HEK293 (cell line): ENCODE data around the gene C14orf132.

Source experiments
- CTCF ChIA-PET: fragments of 350-600 bp; formaldehyde crosslinking; extraction: SDS; loops from one replicate; lab custom pipeline; 2021; ENCODE audit warnings: antibody characterized with exemption; lab: Yijun Ruan, JAX
- POLR2A ChIA-PET: fragments of 300-600 bp; formaldehyde crosslinking; extraction: SDS; loops from one replicate; lab custom pipeline; 2020; ENCODE audit warnings: antibody characterized with exemption, inconsistent platforms; lab: Yijun Ruan, JAX
- H3K27ac ChIP-seq: fragments of 200-500 bp; sonication (Bioruptor generic); 2 replicates; pipeline ENCODE4 v1.5.1; 2014; ENCODE audit warnings: low read depth, low read length, control low read depth, inconsistent platforms; ENCODE audit errors: extremely low read depth
- H3K36me3 ChIP-seq, 2 experiments: fragments of 200-500 bp in 1 of 2; sonication (Bioruptor generic) in 1 of 2; 1 replicate in 1 of 2; 2 replicates in 1 of 2; pipeline ENCODE4 v1.5.1; 2014 to 2017; ENCODE audit warnings: inconsistent platforms in 2 of 2, low read length in 2 of 2; ENCODE audit not compliant: control insufficient read depth in 2 of 2, insufficient read depth in 1 of 2
- H3K4me1 ChIP-seq: fragments of 200-500 bp; sonication (Bioruptor generic); 2 replicates; pipeline ENCODE4 v1.5.1; 2014; ENCODE audit warnings: mild to moderate bottlenecking, low read length, inconsistent platforms; ENCODE audit not compliant: control insufficient read depth, insufficient read depth
- H3K4me3 ChIP-seq: 2 replicates; pipeline ENCODE4 v1.5.1; 2011; ENCODE audit warnings: low read depth, mild to moderate bottlenecking, control low read depth, low read length, moderate library complexity
- H3K9me3 ChIP-seq: fragments of 200-500 bp; sonication (Bioruptor generic); 2 replicates; pipeline ENCODE4 v1.5.1; 2014; ENCODE audit warnings: low read depth, low read length, inconsistent platforms; ENCODE audit not compliant: control insufficient read depth, insufficient read depth
- GLI4 ChIP-seq: fragments of 450-650 bp; formaldehyde crosslinking; IDR thresholded peaks from 2 replicates; pipeline ENCODE4 v1.5.1; 2016; ENCODE audit warnings: missing biosample characterization, missing genetic modification characterization
- KLF9 ChIP-seq: fragments of 450-650 bp; formaldehyde crosslinking; IDR thresholded peaks from 2 replicates; pipeline ENCODE4 v1.5.1; 2016; ENCODE audit warnings: missing biosample characterization, missing genetic modification characterization, low read depth
- RBAK ChIP-seq: fragments of 450-650 bp; formaldehyde crosslinking; IDR thresholded peaks from 2 replicates; pipeline ENCODE4 v1.5.1; 2016; ENCODE audit warnings: missing biosample characterization, missing genetic modification characterization
- TCF7L2 ChIP-seq: IDR thresholded peaks from 2 replicates; pipeline ENCODE4 v1.6.1; 2011; ENCODE audit warnings: low read depth, mild to moderate bottlenecking, inconsistent platforms, low read length, moderate library complexity, borderline replicate concordance
- ZFP69B ChIP-seq: fragments of 450-650 bp; formaldehyde crosslinking; IDR thresholded peaks from 2 replicates; pipeline ENCODE4 v1.5.1; 2016; ENCODE audit warnings: missing biosample characterization, missing genetic modification characterization
- ZNF138 ChIP-seq: fragments of 450-650 bp; formaldehyde crosslinking; IDR thresholded peaks from 2 replicates; pipeline ENCODE4 v1.5.1; 2016; ENCODE audit warnings: missing biosample characterization, missing genetic modification characterization, borderline replicate concordance
- ZNF169 ChIP-seq: fragments of 450-650 bp; formaldehyde crosslinking; IDR thresholded peaks from 2 replicates; pipeline ENCODE4 v1.5.1; 2016; ENCODE audit warnings: missing biosample characterization, missing genetic modification characterization
- ZNF202 ChIP-seq: fragments of 450-650 bp; formaldehyde crosslinking; IDR thresholded peaks from 2 replicates; pipeline ENCODE4 v1.5.1; 2016; ENCODE audit warnings: missing biosample characterization, missing genetic modification characterization, borderline replicate concordance
- ZNF24 ChIP-seq: fragments of 450-650 bp; formaldehyde crosslinking; IDR thresholded peaks from 2 replicates; pipeline ENCODE4 v1.5.1; 2016; ENCODE audit warnings: missing biosample characterization, missing genetic modification characterization
- ZNF341 ChIP-seq: fragments of 450-650 bp; formaldehyde crosslinking; IDR thresholded peaks from 2 replicates; pipeline ENCODE4; 2016; ENCODE audit warnings: low read depth, missing biosample characterization, missing genetic modification characterization
- ZNF624 ChIP-seq: fragments of 450-650 bp; formaldehyde crosslinking; IDR thresholded peaks from 2 replicates; pipeline ENCODE4 v1.5.1; 2017; ENCODE audit warnings: missing biosample characterization, missing genetic modification characterization
- ZNF639 ChIP-seq: fragments of 450-650 bp; formaldehyde crosslinking; IDR thresholded peaks from 2 replicates; pipeline ENCODE4 v1.5.1; 2016; ENCODE audit warnings: missing biosample characterization, missing genetic modification characterization
- ZNF776 ChIP-seq: fragments of 450-650 bp; formaldehyde crosslinking; IDR thresholded peaks from 2 replicates; pipeline ENCODE4 v1.5.0; 2017; ENCODE audit warnings: missing biosample characterization, missing genetic modification characterization, borderline replicate concordance
- ZSCAN23 ChIP-seq: fragments of 450-650 bp; formaldehyde crosslinking; IDR thresholded peaks from 2 replicates; pipeline ENCODE4 v1.5.1; 2016; ENCODE audit warnings: missing biosample characterization, missing genetic modification characterization
- TF ChIP-seq, protein P1 (sequence below): fragments of 450-650 bp; formaldehyde crosslinking; IDR thresholded peaks from 2 replicates; pipeline ENCODE4 v1.5.1; 2016; ENCODE audit warnings: missing biosample characterization, missing genetic modification characterization
- TF ChIP-seq, protein P2 (sequence below): fragments of 450-650 bp; formaldehyde crosslinking; optimal IDR thresholded peaks from 2 replicates; pipeline ENCODE3; 2016; ENCODE audit warnings: missing biosample characterization, mild to moderate bottlenecking, missing genetic modification characterization
- TF ChIP-seq, protein P3 (sequence below): fragments of 450-650 bp; formaldehyde crosslinking; conservative IDR thresholded peaks from 2 replicates; pipeline ENCODE4 v1.5.1; 2016; ENCODE audit warnings: low read depth, missing biosample characterization, missing genetic modification characterization
- TF ChIP-seq, protein P4 (sequence below): fragments of 450-650 bp; formaldehyde crosslinking; IDR thresholded peaks from 2 replicates; pipeline ENCODE4 v1.5.1; 2017; ENCODE audit warnings: missing biosample characterization, missing genetic modification characterization
- TF ChIP-seq, protein P5 (sequence below): fragments of 450-650 bp; formaldehyde crosslinking; IDR thresholded peaks from 2 replicates; pipeline ENCODE4 v1.5.1; 2016; ENCODE audit warnings: missing biosample characterization, missing genetic modification characterization, borderline replicate concordance

C14orf132 gene

DNA sequence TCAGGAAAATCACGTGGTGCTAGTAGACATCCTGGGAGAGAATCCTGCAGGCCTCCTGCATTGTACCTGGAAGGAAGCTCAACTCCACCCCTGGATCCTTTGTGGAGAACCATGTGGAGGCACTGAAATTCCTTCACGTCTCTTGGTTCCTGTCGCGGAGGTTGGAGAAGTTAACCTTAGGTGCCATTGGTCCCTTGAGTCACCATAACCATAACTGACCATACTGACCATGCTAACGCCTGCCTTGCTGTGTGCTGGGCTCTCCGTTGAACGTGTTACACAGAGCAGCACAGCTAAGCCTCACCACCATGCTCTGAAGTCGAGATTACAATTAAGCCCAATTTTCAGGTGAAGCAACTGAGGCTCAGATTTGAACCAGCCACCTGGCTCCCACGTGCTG is 18.6 kb downstream of the C14orf132 start (continued):
- TF ChIP-seq, protein P1, sequence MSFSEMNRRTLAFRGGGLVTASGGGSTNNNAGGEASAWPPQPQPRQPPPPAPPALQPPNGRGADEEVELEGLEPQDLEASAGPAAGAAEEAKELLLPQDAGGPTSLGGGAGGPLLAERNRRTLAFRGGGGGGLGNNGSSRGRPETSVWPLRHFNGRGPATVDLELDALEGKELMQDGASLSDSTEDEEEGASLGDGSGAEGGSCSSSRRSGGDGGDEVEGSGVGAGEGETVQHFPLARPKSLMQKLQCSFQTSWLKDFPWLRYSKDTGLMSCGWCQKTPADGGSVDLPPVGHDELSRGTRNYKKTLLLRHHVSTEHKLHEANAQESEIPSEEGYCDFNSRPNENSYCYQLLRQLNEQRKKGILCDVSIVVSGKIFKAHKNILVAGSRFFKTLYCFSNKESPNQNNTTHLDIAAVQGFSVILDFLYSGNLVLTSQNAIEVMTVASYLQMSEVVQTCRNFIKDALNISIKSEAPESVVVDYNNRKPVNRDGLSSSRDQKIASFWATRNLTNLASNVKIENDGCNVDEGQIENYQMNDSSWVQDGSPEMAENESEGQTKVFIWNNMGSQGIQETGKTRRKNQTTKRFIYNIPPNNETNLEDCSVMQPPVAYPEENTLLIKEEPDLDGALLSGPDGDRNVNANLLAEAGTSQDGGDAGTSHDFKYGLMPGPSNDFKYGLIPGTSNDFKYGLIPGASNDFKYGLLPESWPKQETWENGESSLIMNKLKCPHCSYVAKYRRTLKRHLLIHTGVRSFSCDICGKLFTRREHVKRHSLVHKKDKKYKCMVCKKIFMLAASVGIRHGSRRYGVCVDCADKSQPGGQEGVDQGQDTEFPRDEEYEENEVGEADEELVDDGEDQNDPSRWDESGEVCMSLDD (tag by site-specific recombination), result no peak
- no peak for TF ChIP-seq RBAK (tag by site-specific recombination)
- TF ChIP-seq, protein P2, sequence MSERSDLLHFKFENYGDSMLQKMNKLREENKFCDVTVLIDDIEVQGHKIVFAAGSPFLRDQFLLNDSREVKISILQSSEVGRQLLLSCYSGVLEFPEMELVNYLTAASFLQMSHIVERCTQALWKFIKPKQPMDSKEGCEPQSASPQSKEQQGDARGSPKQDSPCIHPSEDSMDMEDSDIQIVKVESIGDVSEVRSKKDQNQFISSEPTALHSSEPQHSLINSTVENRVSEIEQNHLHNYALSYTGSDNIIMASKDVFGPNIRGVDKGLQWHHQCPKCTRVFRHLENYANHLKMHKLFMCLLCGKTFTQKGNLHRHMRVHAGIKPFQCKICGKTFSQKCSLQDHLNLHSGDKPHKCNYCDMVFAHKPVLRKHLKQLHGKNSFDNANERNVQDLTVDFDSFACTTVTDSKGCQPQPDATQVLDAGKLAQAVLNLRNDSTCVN, result no peak
- no peak for TF ChIP-seq ZNF169 (tag by site-specific recombination)
- TF ChIP-seq KLF9 (tag by site-specific recombination), result no peak
- no peak for TF ChIP-seq ZFP69B
- TF ChIP-seq ZNF24 (tag by site-specific recombination), result no peak

- H3K4me1 ChIP-seq, result no peaks in the 10 kb centered on the region
- CTCF ChIA-PET, result interaction anchor here (1.3 kb wide), 1 partner anchor 40 kb away, joined by 3 read pairs; no protein-coding TSS in a partner anchor
- no peak overlapping the region for H3K27ac ChIP-seq
- TF ChIP-seq ZSCAN23 (tag by site-specific recombination) (no peak), GLI4 (no peak), ZNF202 (tag by site-specific recombination) (no peak), ZNF138 (no peak), ZNF776 (tag by site-specific recombination) (no peak), ZNF341 (tag by site-specific recombination) (no peak), ZNF639 (tag by site-specific recombination) (no peak), TCF7L2 (no peak), ZNF624 (tag by site-specific recombination) (no peak)
- TF ChIP-seq, protein P3, sequence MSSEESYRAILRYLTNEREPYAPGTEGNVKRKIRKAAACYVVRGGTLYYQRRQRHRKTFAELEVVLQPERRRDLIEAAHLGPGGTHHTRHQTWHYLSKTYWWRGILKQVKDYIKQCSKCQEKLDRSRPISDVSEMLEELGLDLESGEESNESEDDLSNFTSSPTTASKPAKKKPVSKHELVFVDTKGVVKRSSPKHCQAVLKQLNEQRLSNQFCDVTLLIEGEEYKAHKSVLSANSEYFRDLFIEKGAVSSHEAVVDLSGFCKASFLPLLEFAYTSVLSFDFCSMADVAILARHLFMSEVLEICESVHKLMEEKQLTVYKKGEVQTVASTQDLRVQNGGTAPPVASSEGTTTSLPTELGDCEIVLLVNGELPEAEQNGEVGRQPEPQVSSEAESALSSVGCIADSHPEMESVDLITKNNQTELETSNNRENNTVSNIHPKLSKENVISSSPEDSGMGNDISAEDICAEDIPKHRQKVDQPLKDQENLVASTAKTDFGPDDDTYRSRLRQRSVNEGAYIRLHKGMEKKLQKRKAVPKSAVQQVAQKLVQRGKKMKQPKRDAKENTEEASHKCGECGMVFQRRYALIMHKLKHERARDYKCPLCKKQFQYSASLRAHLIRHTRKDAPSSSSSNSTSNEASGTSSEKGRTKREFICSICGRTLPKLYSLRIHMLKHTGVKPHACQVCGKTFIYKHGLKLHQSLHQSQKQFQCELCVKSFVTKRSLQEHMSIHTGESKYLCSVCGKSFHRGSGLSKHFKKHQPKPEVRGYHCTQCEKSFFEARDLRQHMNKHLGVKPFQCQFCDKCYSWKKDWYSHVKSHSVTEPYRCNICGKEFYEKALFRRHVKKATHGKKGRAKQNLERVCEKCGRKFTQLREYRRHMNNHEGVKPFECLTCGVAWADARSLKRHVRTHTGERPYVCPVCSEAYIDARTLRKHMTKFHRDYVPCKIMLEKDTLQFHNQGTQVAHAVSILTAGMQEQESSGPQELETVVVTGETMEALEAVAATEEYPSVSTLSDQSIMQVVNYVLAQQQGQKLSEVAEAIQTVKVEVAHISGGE (tag by site-specific recombination), result no peak
- TF ChIP-seq, protein P4, sequence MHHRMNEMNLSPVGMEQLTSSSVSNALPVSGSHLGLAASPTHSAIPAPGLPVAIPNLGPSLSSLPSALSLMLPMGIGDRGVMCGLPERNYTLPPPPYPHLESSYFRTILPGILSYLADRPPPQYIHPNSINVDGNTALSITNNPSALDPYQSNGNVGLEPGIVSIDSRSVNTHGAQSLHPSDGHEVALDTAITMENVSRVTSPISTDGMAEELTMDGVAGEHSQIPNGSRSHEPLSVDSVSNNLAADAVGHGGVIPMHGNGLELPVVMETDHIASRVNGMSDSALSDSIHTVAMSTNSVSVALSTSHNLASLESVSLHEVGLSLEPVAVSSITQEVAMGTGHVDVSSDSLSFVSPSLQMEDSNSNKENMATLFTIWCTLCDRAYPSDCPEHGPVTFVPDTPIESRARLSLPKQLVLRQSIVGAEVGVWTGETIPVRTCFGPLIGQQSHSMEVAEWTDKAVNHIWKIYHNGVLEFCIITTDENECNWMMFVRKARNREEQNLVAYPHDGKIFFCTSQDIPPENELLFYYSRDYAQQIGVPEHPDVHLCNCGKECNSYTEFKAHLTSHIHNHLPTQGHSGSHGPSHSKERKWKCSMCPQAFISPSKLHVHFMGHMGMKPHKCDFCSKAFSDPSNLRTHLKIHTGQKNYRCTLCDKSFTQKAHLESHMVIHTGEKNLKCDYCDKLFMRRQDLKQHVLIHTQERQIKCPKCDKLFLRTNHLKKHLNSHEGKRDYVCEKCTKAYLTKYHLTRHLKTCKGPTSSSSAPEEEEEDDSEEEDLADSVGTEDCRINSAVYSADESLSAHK (tag by site-specific recombination), result no peak
- TF ChIP-seq, protein P5, sequence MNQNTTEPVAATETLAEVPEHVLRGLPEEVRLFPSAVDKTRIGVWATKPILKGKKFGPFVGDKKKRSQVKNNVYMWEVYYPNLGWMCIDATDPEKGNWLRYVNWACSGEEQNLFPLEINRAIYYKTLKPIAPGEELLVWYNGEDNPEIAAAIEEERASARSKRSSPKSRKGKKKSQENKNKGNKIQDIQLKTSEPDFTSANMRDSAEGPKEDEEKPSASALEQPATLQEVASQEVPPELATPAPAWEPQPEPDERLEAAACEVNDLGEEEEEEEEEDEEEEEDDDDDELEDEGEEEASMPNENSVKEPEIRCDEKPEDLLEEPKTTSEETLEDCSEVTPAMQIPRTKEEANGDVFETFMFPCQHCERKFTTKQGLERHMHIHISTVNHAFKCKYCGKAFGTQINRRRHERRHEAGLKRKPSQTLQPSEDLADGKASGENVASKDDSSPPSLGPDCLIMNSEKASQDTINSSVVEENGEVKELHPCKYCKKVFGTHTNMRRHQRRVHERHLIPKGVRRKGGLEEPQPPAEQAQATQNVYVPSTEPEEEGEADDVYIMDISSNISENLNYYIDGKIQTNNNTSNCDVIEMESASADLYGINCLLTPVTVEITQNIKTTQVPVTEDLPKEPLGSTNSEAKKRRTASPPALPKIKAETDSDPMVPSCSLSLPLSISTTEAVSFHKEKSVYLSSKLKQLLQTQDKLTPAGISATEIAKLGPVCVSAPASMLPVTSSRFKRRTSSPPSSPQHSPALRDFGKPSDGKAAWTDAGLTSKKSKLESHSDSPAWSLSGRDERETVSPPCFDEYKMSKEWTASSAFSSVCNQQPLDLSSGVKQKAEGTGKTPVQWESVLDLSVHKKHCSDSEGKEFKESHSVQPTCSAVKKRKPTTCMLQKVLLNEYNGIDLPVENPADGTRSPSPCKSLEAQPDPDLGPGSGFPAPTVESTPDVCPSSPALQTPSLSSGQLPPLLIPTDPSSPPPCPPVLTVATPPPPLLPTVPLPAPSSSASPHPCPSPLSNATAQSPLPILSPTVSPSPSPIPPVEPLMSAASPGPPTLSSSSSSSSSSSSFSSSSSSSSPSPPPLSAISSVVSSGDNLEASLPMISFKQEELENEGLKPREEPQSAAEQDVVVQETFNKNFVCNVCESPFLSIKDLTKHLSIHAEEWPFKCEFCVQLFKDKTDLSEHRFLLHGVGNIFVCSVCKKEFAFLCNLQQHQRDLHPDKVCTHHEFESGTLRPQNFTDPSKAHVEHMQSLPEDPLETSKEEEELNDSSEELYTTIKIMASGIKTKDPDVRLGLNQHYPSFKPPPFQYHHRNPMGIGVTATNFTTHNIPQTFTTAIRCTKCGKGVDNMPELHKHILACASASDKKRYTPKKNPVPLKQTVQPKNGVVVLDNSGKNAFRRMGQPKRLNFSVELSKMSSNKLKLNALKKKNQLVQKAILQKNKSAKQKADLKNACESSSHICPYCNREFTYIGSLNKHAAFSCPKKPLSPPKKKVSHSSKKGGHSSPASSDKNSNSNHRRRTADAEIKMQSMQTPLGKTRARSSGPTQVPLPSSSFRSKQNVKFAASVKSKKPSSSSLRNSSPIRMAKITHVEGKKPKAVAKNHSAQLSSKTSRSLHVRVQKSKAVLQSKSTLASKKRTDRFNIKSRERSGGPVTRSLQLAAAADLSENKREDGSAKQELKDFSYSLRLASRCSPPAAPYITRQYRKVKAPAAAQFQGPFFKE, result no peak
Observed at GRCh38 chr14:96058576-96059200, 19.5 kb downstream of the C14orf132 start.

More at GRCh38 chr14:96058576-96059200, 19.5 kb downstream of the C14orf132 start:
- POLR2A ChIA-PET, result no interaction called here
- no peaks in the 10 kb centered on the region for H3K36me3 ChIP-seq
- no peaks in the 10 kb centered on the region for H3K9me3 ChIP-seq
- no peak overlapping the region for H3K4me3 ChIP-seq
